Medulla oblongata (tissue), 1 donor: Measurements from ENCODE around the gene HNRNPA0.
"Not testable (repeated sequence)": the region's sequence is repeated elsewhere in the genome, so short reads cannot be mapped to it uniquely, and the experiment has no call there.

ENCODE experiments used
- DNase-seq: peaks from one replicate; pipeline ENCODE4 v3.0.0-alpha.2; 2015; ENCODE audit errors: extremely low spot score

HNRNPA0 gene

GRCh38 chr5:137754188-137754960 lies at the start of gene HNRNPA0:
Gene HNRNPA0, minus strand, starts transcription at chr5:137754363. Its CDS starts 297 bp downstream, at chr5:137754066.
- peak; percentile 98 for DNase-seq

- DNase-seq = no peak
These were observed 48.4 kb upstream of the HNRNPA0 start for GRCh38 chr5:137802282-137803210.

- no peak for DNase-seq
These were observed 46.7 kb upstream of the HNRNPA0 start for GRCh38 chr5:137800700-137801411.

- DNase-seq = no peak
These were observed 42.1 kb upstream of the HNRNPA0 start for GRCh38 chr5:137796279-137796678.

GRCh38 chr5:137794863-137795262 lies 40.7 kb upstream of the HNRNPA0 start:
- DNase-seq = no peak

- DNase-seq = no peak
These were observed 38.1 kb upstream of the HNRNPA0 start for GRCh38 chr5:137792303-137792702.

GRCh38 chr5:137791799-137792198 lies 37.6 kb upstream of the HNRNPA0 start:
- no peak for DNase-seq

GRCh38 chr5:137791387-137791786 lies 37.2 kb upstream of the HNRNPA0 start:
- peak; percentile 34 for DNase-seq

- DNase-seq = not testable (repeated sequence)
These were observed 34.4 kb upstream of the HNRNPA0 start for GRCh38 chr5:137788560-137788959.

GRCh38 chr5:137782984-137783536 lies 28.9 kb upstream of the HNRNPA0 start:
- peak; percentile 31 for DNase-seq

GRCh38 chr5:137782055-137782454 lies 27.9 kb upstream of the HNRNPA0 start:
- DNase-seq = no peak

GRCh38 chr5:137778772-137779564 lies 24.8 kb upstream of the HNRNPA0 start:
- DNase-seq = peak; percentile 79

- DNase-seq = not testable (repeated sequence)
These were observed 13.8 kb upstream of the HNRNPA0 start for GRCh38 chr5:137767937-137768336.

- DNase-seq = no peak
These were observed 7.4 kb upstream of the HNRNPA0 start for GRCh38 chr5:137761566-137761965.

GRCh38 chr5:137760719-137761516 lies 6.8 kb upstream of the HNRNPA0 start:
- no peak for DNase-seq

GRCh38 chr5:137760294-137760693 lies 6.1 kb upstream of the HNRNPA0 start:
- DNase-seq = no peak

GRCh38 chr5:137758715-137759306 lies 4.6 kb upstream of the HNRNPA0 start:
- no peak for DNase-seq

- no peak for DNase-seq
These were observed 4.0 kb upstream of the HNRNPA0 start for GRCh38 chr5:137758121-137758520.

- no peak for DNase-seq
These were observed 3.5 kb upstream of the HNRNPA0 start for GRCh38 chr5:137757634-137758033.
